Stimulated activated effector memory CD8-positive, alpha-beta T cell treated with anti-CD3 and anti-CD28 coated beads, Interleukin-12 subunit alpha, Interleukin-12 subunit beta, amount 100 ng/mL, for 72 hours (primary cell): ENCODE results near the gene NRN1L.
"Not testable (repeated sequence)": the region's sequence is repeated elsewhere in the genome, so short reads cannot be mapped to it uniquely, and the experiment has no call there.

Experiments
- ATAC-seq: fragments of 150-1000 bp; cut with Tn5 transposase; 2 replicates; pipeline ENCODE4 v1.10.0; 2021
- DNase-seq, 2 donors: peaks; one replicate each; pipeline ENCODE4 v3.0.0; 2021 to 2022; ENCODE audit warnings: low spot score in 2 of 2
- H3K27ac Mint-ChIP-seq: one replicate; pipeline ENCODE4 v1.8.0; 2022; ENCODE audit warnings: mild to moderate bottlenecking, mixed read lengths
- H3K36me3 Mint-ChIP-seq: one replicate; pipeline ENCODE4 v1.8.0; 2022; ENCODE audit warnings: mild to moderate bottlenecking, mixed read lengths
- H3K4me1 Mint-ChIP-seq: one replicate; pipeline ENCODE4 v1.8.0; 2022; ENCODE audit warnings: mixed read lengths
- H3K4me3 Mint-ChIP-seq: one replicate; pipeline ENCODE4 v1.8.0; 2022; ENCODE audit warnings: mild to moderate bottlenecking, mixed read lengths
- H3K9me3 Mint-ChIP-seq: one replicate; pipeline ENCODE4 v1.8.0; 2022; ENCODE audit warnings: mixed read lengths

NRN1L gene

DNA sequence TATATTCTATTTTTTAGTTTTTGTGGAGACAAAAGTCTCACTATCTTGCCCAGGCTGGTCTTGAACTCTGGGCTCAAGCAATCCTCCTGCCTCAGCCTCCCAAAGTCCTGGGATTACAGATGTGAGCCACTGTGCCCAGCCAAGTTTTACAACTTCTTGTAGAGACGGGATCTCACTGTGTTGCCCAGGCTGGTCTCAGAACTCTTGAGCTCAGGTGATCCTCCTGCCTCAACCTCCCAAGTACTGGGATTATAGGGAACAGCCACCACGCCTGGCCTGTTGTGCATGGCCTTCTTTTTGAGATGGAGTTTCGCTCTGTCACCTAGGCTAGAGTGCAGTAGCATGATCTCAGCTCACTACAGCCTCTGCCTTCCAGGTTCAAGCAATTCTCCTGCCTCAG is 31.0 kb upstream of the NRN1L start:
- ATAC-seq: no peak
- DNase-seq: no peak
- H3K4me3 Mint-ChIP-seq: no peak overlapping the region
- H3K27ac Mint-ChIP-seq: peak overlapping the region; percentile 90
- no peaks in the 10 kb centered on the region for H3K9me3 Mint-ChIP-seq
- peaks cover 38% of the 10 kb centered on the region for H3K36me3 Mint-ChIP-seq
- H3K4me1 Mint-ChIP-seq: peaks cover 39% of the 10 kb centered on the region

DNA sequence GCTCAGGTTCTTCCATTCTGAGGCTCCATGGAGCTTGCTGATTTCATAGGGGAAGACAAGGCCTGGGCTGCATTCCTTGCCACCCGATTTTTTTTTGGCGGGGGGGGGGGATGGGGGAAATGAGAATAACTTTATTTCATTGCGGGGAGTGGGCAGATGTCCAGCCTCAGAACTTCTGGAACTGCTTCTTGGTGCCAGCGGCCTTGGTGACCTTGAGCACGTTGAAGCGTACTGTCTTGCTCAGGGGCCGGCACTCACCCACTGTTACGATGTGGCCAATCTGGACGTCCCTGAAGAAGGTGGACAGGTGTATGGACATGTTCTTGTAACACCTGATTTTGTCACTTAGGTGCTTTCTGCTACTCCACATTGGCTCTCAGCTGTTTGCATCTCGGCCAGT is 28.9 kb upstream of the NRN1L start:
- H3K4me1 Mint-ChIP-seq: peaks cover 43% of the 10 kb centered on the region
- peaks cover 41% of the 10 kb centered on the region for H3K36me3 Mint-ChIP-seq
- H3K27ac Mint-ChIP-seq: peak overlapping the region; percentile 99
- no peaks in the 10 kb centered on the region for H3K9me3 Mint-ChIP-seq
- no peak overlapping the region for H3K4me3 Mint-ChIP-seq
- no peak for DNase-seq
- ATAC-seq: no peak

DNA sequence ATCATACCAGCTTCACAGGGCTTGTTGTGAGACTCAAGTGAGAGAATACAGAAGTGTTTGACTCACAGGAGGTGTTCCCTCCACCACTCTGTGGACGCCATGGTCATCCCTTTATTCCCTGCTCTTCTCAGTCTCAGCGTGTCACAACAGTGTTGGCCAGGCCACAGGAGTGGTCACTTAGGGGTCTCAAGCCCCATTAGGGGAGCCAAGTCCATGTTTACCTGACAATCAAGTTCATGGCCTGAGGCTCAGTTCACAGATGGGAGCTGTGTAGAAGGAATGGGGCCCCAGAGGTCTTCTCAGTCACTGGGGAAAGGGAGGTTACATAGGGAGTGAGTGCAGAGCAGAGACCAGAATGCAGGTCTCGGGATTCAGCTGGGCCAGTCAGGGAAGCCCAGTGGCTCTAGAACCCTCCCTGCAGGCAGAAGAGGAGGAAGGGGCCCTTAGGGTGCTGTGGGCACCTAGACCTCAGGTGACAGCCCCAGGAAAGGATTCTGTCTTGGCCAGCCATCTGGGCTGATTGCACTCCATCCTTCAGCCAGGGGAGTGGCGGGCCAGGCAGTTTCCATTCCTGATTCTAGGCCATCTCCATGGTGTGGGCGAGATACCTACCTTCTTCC is 27.6 kb upstream of the NRN1L start:
- Mint-ChIP-seq H3K4me1 (peaks cover 53% of the 10 kb centered on the region), H3K27ac (peak overlapping the region; percentile 99), H3K36me3 (peaks cover 48% of the 10 kb centered on the region), H3K4me3 (peak overlapping the region; percentile 33), H3K9me3 (no peaks in the 10 kb centered on the region)
- DNase-seq: no peak
- ATAC-seq: no peak

DNA sequence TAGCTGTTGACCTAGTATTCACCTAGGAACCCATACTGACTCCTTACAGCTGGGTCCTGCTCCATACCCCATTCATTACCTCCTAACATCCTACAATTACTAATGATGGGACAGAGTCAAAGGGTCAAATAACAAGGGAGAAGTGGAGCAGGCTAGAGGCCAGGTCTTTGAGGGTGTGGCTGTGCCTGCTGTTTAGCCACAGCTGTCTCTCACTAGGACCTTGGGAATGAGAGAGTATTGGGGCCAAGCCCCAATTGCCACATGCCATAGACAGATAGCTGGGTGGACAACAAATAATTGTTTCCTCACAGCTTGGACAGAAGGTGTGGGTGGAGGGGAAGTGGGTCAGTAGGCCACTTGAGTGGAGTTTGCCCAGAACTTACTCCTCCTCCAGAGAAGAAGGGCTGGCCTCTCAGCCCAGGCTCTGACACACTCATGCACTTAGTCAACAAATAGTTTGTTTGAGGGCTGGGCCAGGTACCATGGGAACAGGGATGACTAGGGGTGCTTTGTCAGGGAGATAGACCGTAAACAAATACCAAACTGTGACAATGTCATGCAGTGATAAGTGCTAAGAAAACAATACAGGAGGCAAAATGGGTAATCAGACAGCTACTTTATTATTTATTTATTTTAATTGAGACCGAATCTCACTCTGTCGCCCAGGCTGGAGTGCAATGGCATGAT is 27.0 kb upstream of the NRN1L start:
- DNase-seq (peak in 1 of 2 donors; percentile 25), ATAC-seq (peak; percentile 99)
- Mint-ChIP-seq H3K36me3 (peaks cover 42% of the 10 kb centered on the region), H3K27ac (peak overlapping the region; percentile 99), H3K4me1 (peaks cover 54% of the 10 kb centered on the region), H3K4me3 (peak overlapping the region; percentile 33), H3K9me3 (no peaks in the 10 kb centered on the region)

DNA sequence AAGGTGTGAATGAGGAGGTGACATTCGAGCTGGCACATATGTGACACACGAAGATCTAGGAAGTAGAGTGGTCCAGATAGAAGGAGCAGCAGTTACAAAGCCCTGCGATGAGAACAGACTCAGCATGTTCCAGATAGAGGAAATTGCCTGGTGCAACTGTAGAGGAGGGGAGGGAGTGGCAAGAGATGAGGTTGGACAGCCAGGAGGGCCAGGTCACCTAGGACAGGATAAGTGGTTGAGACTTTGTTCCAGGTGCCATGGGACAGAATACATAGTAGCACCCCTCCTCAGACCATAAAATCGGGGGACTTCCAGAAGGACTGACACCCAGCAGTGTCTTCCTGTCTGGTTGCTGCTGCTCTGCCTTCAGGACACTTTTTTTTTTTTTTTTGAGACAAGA is 26.2 kb upstream of the NRN1L start:
- DNase-seq: no peak
- no peak for ATAC-seq
- peak overlapping the region; percentile 33 for H3K4me3 Mint-ChIP-seq
- H3K27ac Mint-ChIP-seq: peak overlapping the region; percentile 99
- H3K9me3 Mint-ChIP-seq: no peaks in the 10 kb centered on the region
- H3K36me3 Mint-ChIP-seq: peaks cover 42% of the 10 kb centered on the region
- H3K4me1 Mint-ChIP-seq: peaks cover 54% of the 10 kb centered on the region

DNA sequence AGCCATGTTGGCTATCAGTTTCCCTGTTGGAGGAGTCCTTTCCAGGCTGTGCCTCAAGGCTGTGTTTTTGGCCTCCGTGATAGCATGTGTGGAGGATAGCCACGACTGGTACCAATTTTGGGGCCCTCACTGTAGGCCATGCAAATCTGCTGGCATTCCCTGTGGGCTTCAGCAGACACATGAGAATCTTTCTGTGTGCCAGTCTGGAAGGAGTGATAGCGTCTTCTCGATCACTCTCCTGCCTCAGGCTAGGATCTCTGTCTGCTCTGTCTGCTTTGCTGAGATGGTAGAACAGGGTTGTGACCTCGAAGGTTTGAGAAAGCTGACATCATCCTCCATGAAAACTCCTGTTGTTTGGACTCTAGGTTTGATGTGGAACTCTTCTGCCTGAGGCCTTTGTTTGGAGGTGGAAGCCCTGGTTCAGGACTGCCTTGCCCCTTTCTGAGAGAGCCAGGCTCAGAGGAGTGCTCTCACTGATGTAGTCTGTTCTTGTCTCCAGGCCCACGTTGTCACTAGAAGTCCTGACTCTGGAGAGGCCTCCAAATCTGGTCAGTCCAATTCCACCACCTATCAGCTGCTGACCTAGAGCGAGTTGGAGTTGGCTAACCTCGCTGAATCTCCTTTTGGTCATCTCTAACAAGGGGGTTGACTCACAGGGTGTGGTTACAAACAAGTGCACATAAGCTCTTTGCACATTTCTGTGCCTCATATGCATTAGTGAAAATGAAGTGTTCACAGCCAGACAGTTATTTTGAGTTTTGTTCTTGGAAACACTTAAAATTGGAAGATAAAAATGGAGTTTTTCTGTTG is 23.9 kb upstream of the NRN1L start:
- Mint-ChIP-seq H3K4me1 (peaks cover 39% of the 10 kb centered on the region), H3K4me3 (no peak overlapping the region), H3K9me3 (no peaks in the 10 kb centered on the region), H3K27ac (peak overlapping the region; percentile 99), H3K36me3 (peaks cover 49% of the 10 kb centered on the region)
- no peak for ATAC-seq
- no peak for DNase-seq

DNA sequence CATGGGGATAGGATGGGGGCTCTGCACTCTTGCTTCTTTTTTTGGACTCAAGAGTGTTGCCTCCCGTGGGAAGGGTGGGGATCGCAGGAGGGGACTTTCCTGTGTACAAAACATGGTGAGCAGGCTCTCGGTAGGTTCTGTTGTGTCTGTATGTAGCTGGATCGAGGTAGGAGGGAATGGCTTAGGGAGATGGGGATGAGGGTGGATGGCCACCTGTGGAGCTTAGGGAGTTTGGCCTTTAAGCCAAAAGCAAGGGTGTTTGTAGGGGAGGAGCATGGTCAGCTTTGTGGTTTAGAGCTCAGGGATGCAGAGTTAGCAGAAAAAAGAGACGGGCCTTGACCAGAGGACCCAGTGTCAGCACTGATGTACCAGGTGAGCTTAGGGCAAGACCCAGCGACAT is 22.8 kb upstream of the NRN1L start:
- H3K27ac Mint-ChIP-seq: peak overlapping the region; percentile 32
- H3K4me3 Mint-ChIP-seq: no peak overlapping the region
- DNase-seq (no peak), ATAC-seq (no peak)
- no peaks in the 10 kb centered on the region for H3K9me3 Mint-ChIP-seq
- peaks cover 60% of the 10 kb centered on the region for H3K36me3 Mint-ChIP-seq
- H3K4me1 Mint-ChIP-seq: peaks cover 33% of the 10 kb centered on the region

DNA sequence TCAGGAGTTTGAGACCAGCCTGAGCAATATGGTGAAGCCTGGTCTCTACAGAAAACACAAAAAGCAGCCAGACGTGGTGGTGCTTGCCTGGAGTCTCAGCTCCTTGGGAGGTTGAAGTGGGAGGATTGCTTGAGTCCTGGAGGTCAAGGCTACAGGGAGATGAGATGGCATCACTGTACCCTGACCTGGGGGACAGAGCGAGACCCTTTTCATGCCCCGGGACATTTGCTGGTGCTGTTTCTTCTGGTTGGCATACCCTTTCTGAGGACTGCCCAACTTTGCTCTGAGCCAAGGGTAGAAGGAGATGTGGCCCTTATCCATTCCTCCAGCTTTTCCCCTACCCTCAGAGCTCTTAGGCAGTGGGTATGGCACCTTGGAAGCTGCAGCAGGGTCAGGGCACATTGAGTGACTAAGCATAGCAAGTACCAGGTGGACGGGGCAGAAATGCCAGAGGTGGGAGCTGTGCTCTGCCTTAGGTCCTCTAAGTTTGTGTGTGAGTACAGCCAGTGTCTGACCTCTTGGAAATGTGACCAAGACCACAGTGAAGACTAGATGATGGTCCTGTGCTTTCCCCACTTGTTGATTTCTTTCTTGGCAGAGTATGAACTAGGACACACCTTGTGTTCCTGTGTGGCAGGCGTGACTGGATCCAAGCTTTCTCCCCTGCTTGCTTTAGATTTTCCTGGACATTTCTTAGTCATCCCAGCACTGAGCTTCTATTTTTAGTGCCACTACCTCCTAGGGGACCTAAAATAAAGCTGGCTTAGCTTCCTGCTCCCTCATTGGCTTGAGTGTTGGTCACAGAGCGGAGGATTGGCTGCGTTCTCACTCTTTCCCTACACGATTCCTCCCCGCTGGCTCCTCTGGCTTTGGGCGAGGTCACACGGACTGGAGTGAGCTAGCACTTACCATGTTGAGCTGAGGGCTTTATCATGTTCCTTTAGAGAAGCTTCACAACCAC is 21.8 kb upstream of the NRN1L start:
- no peak for DNase-seq
- Mint-ChIP-seq H3K27ac (peak overlapping the region; percentile 34), H3K4me3 (no peak overlapping the region), H3K36me3 (peaks cover 65% of the 10 kb centered on the region), H3K9me3 (no peaks in the 10 kb centered on the region), H3K4me1 (peaks cover 22% of the 10 kb centered on the region)
- ATAC-seq: no peak

DNA sequence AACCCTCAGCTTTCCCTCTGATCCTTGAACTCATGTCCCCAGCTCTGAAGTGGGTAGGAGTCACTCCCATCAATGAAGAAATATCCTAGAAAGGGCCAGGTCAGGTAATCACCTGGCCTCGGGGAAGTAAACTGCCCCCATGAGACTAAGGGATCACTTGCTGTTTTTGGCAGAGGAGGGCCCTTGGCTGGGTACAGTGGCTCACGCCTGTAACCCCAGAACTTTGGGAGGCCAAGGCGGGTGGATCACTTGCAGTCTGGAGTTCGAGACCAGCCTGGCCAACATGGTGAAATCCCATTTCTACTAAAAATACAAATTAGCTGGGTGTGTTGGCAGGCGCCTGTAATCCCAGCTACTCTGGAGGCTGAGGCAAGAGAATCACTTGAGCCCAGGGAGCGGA is 20.6 kb upstream of the NRN1L start:
- H3K27ac Mint-ChIP-seq, ATAC-seq, H3K9me3 Mint-ChIP-seq, DNase-seq, H3K4me3 Mint-ChIP-seq: not testable (repeated sequence)
- Mint-ChIP-seq H3K36me3 (peaks cover 72% of the 10 kb centered on the region), H3K4me1 (peaks cover 11% of the 10 kb centered on the region)

DNA sequence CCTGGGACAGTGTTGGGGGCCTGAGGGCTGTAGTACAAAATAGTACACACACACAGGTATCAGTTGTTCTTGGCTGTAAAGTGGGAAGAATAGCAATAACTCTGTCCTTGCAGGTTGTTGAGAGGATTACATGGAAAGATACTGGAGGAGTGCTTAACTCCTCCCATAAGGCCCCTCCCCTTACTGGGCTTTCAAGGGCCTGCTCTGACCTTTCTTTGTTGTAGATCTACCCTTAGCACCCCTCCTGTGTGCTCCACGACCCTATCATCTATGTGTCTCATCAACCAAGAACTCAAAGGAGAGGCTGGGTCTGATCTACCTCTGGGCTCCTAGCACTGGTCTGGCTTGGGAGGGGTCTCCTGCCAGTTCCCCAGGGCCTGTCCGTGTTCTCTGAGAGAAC is 20.1 kb upstream of the NRN1L start:
- Mint-ChIP-seq H3K4me1 (peaks cover 11% of the 10 kb centered on the region), H3K4me3 (no peak overlapping the region), H3K27ac (peak overlapping the region; percentile 63), H3K9me3 (no peaks in the 10 kb centered on the region), H3K36me3 (peaks cover 72% of the 10 kb centered on the region)
- DNase-seq (no peak), ATAC-seq (no peak)

DNA sequence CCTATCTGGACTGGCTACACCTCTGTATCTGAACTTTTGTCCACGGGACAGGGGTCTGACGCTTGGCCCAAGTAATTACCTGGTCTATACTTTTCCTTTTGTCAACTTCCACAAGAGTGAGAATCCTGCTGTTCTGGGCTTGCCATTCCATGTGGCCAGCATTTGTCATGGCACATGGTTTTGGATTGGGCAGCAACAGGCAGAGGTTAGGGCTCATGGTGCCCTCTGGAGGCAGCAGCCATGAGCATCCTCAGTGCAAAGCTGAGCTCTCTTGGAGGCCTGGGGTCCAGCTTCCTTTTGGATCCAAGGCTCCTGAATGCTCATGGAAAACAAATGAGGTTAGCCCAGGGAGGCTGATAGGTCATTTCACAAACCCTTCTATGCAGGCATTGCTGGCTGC is 19.4 kb upstream of the NRN1L start:
- ATAC-seq: no peak
- DNase-seq: no peak
- H3K36me3 Mint-ChIP-seq: peaks cover 72% of the 10 kb centered on the region

DNA sequence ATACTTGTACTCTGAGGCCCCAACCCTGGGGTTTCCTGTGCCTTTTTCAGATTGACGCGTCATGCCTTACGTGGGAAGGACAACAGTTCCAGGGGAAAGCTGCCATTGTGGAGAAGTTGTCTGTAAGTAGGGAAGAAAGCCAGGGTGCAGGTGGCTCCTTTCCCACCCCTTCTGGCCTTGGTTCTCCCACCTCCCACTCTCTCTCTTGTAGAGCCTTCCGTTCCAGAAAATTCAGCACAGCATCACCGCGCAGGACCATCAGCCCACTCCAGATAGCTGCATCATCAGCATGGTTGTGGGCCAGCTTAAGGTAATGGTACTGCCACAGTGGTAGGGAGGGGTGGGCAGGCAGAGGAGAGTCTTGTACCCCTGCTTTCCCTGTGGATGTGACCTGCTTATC is 16.4 kb upstream of the NRN1L start:
- ATAC-seq (no peak), DNase-seq (no peak)
- no peaks in the 10 kb centered on the region for H3K9me3 Mint-ChIP-seq
- H3K27ac Mint-ChIP-seq: peak overlapping the region; percentile 43
- H3K4me1 Mint-ChIP-seq: peaks cover 8% of the 10 kb centered on the region
- peaks cover 81% of the 10 kb centered on the region for H3K36me3 Mint-ChIP-seq
- H3K4me3 Mint-ChIP-seq: no peak overlapping the region

More for the DNA sequence above, 19.4 kb upstream of the NRN1L start:
- peaks cover 11% of the 10 kb centered on the region for H3K4me1 Mint-ChIP-seq
- H3K9me3 Mint-ChIP-seq: no peaks in the 10 kb centered on the region
- H3K4me3 Mint-ChIP-seq: no peak overlapping the region
- peak overlapping the region; percentile 63 for H3K27ac Mint-ChIP-seq

DNA sequence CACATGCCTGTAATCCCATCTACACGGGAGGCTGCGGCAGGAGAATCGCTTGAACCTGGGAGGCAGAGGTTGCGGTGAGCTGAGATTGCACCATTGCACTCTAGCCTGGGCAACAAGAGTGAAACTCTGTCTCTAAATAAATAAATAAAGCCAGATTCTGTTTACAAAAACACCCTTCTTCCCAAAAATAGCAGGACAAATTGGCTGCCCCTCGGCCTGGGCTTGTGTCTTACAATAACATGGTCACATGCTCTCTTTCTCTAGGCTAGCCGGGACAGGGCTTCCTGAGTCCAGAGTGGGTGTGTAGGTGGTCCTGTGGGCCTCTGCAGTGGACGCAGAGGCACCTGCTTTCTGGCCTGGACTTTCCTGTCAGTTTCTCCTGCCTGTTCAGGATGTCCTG is 15.0 kb upstream of the NRN1L start:
- DNase-seq (no peak), ATAC-seq (no peak)
- H3K27ac Mint-ChIP-seq: no peak overlapping the region
- peaks cover 21% of the 10 kb centered on the region for H3K4me1 Mint-ChIP-seq
- H3K4me3 Mint-ChIP-seq: no peak overlapping the region
- peaks cover 87% of the 10 kb centered on the region for H3K36me3 Mint-ChIP-seq
- no peaks in the 10 kb centered on the region for H3K9me3 Mint-ChIP-seq

DNA sequence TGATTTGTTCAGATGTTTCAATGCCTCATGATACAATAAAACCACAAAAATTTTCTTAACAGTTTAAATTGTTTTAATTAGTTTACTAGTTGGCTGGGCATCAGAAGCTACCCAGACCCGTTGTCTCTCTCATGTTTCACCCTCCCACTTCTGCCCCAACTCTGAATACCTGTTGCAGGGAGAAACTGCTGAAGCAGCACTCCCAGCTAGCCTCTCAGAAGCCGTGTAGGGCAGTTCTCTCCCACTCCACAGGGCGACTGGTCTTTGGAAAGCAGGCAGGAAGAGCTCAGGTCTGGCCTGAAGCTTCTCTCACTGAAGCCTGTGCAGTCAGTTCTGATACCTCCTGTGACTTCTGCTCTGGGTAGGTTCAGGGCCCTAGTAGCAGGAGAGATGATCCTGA is 13.4 kb upstream of the NRN1L start:
- DNase-seq (no peak), ATAC-seq (no peak)
- no peak overlapping the region for H3K4me3 Mint-ChIP-seq
- H3K9me3 Mint-ChIP-seq: no peaks in the 10 kb centered on the region
- H3K4me1 Mint-ChIP-seq: peaks cover 37% of the 10 kb centered on the region
- H3K36me3 Mint-ChIP-seq: peaks cover 85% of the 10 kb centered on the region
- H3K27ac Mint-ChIP-seq: no peak overlapping the region

DNA sequence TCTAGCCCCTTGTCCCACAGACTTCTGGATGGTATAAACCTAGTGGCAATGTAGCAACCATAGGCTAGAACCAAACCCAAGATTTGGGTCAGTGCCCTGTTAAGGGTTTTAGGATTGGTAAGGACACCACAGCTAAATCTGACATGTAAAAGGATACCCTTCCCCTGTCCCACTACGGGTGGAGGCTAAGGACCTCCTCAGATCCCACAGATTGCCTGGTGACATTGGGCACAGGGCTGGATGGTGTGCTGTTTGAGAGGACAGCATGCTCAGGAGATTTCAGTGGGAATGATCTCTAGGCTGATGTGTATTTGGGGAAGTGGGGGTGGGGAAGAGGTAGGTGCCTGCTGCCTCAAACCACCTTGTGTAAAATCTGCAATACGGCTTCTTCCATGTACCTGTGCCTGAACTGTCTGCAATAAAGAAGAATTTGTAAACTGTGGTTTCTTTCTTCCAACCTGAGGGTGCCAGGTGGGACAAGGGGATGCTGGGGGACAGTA is 12.5 kb upstream of the NRN1L start:
- Mint-ChIP-seq H3K4me3 (peak overlapping the region; percentile 88), H3K36me3 (peaks cover 85% of the 10 kb centered on the region), H3K9me3 (no peaks in the 10 kb centered on the region), H3K4me1 (peaks cover 37% of the 10 kb centered on the region), H3K27ac (peak overlapping the region; percentile 96)
- ATAC-seq: no peak
- DNase-seq: no peak
